Measurements from ENCODE around the gene ATXN7L1.

DNA sequence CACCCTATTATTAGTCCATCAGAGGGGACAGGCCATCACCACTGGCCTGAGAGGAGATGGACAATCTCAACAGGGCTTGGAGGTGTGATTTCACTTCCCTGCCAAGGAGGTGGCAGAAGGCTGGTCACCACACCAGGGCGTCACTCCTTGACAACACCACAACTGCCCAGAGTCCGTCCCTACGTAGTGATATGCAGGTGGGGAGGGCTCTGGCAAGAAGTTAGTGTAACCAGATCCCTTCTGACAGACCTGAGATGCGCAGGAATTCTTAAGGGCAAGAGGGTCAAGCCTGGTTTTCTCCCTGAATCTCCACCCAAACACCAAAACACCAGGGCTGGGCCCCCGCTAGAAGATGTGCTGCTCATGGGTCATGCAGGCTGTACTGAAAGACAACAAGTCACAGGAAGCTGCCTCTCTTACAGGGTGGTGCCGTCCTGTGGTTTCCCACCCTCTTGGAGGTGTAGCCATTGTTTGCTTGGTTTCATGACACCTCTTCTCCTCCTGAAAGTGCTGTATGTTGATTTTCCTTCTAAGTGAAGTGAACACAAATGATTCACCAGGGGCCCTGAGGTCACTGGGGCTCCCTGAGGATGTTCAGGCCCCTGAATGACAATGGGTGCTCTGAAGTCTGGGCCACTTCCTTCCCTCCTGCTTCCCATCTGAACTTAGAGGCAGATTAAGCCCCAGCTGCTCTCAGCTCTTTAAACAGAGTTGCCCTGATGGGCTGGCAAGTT lies 27.1 kb downstream of the ATXN7L1 start:
- TF ChIP-seq, protein P1, sequence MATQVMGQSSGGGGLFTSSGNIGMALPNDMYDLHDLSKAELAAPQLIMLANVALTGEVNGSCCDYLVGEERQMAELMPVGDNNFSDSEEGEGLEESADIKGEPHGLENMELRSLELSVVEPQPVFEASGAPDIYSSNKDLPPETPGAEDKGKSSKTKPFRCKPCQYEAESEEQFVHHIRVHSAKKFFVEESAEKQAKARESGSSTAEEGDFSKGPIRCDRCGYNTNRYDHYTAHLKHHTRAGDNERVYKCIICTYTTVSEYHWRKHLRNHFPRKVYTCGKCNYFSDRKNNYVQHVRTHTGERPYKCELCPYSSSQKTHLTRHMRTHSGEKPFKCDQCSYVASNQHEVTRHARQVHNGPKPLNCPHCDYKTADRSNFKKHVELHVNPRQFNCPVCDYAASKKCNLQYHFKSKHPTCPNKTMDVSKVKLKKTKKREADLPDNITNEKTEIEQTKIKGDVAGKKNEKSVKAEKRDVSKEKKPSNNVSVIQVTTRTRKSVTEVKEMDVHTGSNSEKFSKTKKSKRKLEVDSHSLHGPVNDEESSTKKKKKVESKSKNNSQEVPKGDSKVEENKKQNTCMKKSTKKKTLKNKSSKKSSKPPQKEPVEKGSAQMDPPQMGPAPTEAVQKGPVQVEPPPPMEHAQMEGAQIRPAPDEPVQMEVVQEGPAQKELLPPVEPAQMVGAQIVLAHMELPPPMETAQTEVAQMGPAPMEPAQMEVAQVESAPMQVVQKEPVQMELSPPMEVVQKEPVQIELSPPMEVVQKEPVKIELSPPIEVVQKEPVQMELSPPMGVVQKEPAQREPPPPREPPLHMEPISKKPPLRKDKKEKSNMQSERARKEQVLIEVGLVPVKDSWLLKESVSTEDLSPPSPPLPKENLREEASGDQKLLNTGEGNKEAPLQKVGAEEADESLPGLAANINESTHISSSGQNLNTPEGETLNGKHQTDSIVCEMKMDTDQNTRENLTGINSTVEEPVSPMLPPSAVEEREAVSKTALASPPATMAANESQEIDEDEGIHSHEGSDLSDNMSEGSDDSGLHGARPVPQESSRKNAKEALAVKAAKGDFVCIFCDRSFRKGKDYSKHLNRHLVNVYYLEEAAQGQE (IDR thresholded peaks at IDR 0.05; ENCODE audit: low read depth) = no peak
- no peak for TF ChIP-seq FOXM1 (IDR thresholded peaks at IDR 0.05; ENCODE audit: borderline replicate concordance, low read depth)
- TF ChIP-seq TAF1 (IDR thresholded peaks at IDR 0.05; ENCODE audit: low read depth) = no peak
- no peak for TF ChIP-seq EP300 (IDR thresholded peaks at IDR 0.05; ENCODE audit: borderline replicate concordance)
- TF ChIP-seq TEAD4 (IDR thresholded peaks at IDR 0.05) = no peak
- TF ChIP-seq, protein P2, sequence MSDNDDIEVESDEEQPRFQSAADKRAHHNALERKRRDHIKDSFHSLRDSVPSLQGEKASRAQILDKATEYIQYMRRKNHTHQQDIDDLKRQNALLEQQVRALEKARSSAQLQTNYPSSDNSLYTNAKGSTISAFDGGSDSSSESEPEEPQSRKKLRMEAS (IDR thresholded peaks at IDR 0.05) = no peak
- TF ChIP-seq CEBPB (IDR thresholded peaks at IDR 0.05) = no peak
- no peak for TF ChIP-seq ZBTB7A (IDR thresholded peaks at IDR 0.05; ENCODE audit: low read depth)
- no peak for TF ChIP-seq RAD21 (IDR thresholded peaks at IDR 0.05; ENCODE audit: low read depth)
- TF ChIP-seq NFIC (IDR thresholded peaks at IDR 0.05) = no peak
- no peak for TF ChIP-seq YY1 (IDR thresholded peaks at IDR 0.05; ENCODE audit: low read depth)
- no peak for TF ChIP-seq EGR1 (IDR thresholded peaks at IDR 0.05)
- TF ChIP-seq CREB1 (IDR thresholded peaks at IDR 0.05; ENCODE audit: low read depth) = no peak
- TF ChIP-seq, protein P3, sequence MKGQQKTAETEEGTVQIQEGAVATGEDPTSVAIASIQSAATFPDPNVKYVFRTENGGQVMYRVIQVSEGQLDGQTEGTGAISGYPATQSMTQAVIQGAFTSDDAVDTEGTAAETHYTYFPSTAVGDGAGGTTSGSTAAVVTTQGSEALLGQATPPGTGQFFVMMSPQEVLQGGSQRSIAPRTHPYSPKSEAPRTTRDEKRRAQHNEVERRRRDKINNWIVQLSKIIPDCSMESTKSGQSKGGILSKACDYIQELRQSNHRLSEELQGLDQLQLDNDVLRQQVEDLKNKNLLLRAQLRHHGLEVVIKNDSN (IDR thresholded peaks at IDR 0.05) = no peak

Measured in Ishikawa (cell line).